H4 (cell line): ENCODE measurements around the gene ALDH6A1. TPM values are rescaled to one million over a fixed set of nuclear protein-coding genes. Genes with fewer than 3 reads are reported as not detected.

ENCODE experiments used
- DNase-seq: peaks from one replicate; pipeline ENCODE4 v3.0.0-alpha.2; 2015; ENCODE audit warnings: low spot score
- total RNA-seq: library from RNA; depleted of rRNA; stranded (reverse); fragments of >200 nt; shearing (Covaris generic); gene quantifications from 2 replicates; pipeline ENCODE4 v1.2.3, GENCODE V29; 2014; rRNA removed

Gene ALDH6A1
- total RNA-seq, 1 experiment from 2014 or later: 15.1 TPM

- DNase-seq: no peak
Measured at GRCh38 chr14:74049876-74050495, 34.3 kb downstream of the ALDH6A1 start.

- DNase-seq: peak; percentile 37
Measured at GRCh38 chr14:74048281-74048680, 36.0 kb downstream of the ALDH6A1 start.

GRCh38 chr14:74045522-74045921 lies 38.7 kb downstream of the ALDH6A1 start:
- DNase-seq: no peak

GRCh38 chr14:74042296-74042695 lies 42.0 kb downstream of the ALDH6A1 start:
- DNase-seq: no peak

- peak; percentile 38 for DNase-seq
Measured at GRCh38 chr14:74038020-74038859, 46.0 kb downstream of the ALDH6A1 start.

- no peak for DNase-seq
Measured at GRCh38 chr14:74035556-74035955, 48.7 kb downstream of the ALDH6A1 start.

- DNase-seq: no peak
Measured at GRCh38 chr14:74034572-74034971, 49.7 kb downstream of the ALDH6A1 start.

GRCh38 chr14:74029136-74029535 lies 55.1 kb downstream of the ALDH6A1 start:
- DNase-seq: no peak

- DNase-seq: no peak
Measured at GRCh38 chr14:74022346-74022745, 61.9 kb downstream of the ALDH6A1 start.

- DNase-seq: no peak
Measured at GRCh38 chr14:74019408-74020137, 64.7 kb downstream of the ALDH6A1 start.

- peak; percentile 71 for DNase-seq
Measured at GRCh38 chr14:74018586-74019407, 65.5 kb downstream of the ALDH6A1 start, which contains the start of the genes BBOF1 and ENTPD5. Gene BBOF1, plus strand, starts transcription at chr14:74019349. Its CDS starts 130 bp downstream, at chr14:74019479. Gene ENTPD5, minus strand, starts transcription at chr14:74019288. Its CDS starts 31,186 bp downstream, at chr14:73988102.

GRCh38 chr14:74018174-74018585 lies 66.1 kb downstream of the ALDH6A1 start:
- peak; percentile 61 for DNase-seq

GRCh38 chr14:74015963-74016362 lies 68.3 kb downstream of the ALDH6A1 start:
- DNase-seq: no peak

GRCh38 chr14:74015176-74015575 lies 69.1 kb downstream of the ALDH6A1 start:
- DNase-seq: no peak

GRCh38 chr14:74014299-74014698 lies 70.0 kb downstream of the ALDH6A1 start:
- no peak for DNase-seq

GRCh38 chr14:74008843-74009499 lies 75.3 kb downstream of the ALDH6A1 start:
- DNase-seq: no peak

Other genes starting within 250 kb of the ALDH6A1 start
- 1.8 and 7.2 TPM in 2 replicates for gene PTGR2, start 232.6 kb downstream of the ALDH6A1 start, total RNA-seq
- gene ZNF410, start 197.6 kb downstream of the ALDH6A1 start, total RNA-seq: 94.4 and 95.4 TPM in 2 replicates
- 1.1 and 1.3 TPM in 2 replicates for gene FAM161B, start 134.4 kb downstream of the ALDH6A1 start, total RNA-seq
- gene COQ6, start 134.2 kb downstream of the ALDH6A1 start, total RNA-seq: 19.9 and 38.5 TPM in 2 replicates
- gene ENTPD5, start 65.2 kb downstream of the ALDH6A1 start, total RNA-seq: 2.9 and 5.6 TPM in 2 replicates
- gene BBOF1, start 65.1 kb downstream of the ALDH6A1 start, total RNA-seq: 0.70 and 1.4 TPM in 2 replicates
- 13.0 TPM in 2 replicates for gene LIN52, start 503 bp upstream of the ALDH6A1 start, total RNA-seq
- not detected in 2 replicates for gene VSX2, start 155.0 kb upstream of the ALDH6A1 start, total RNA-seq
- gene ABCD4, start 218.5 kb upstream of the ALDH6A1 start, total RNA-seq: 15.3 and 18.5 TPM in 2 replicates